Measurements from ENCODE around the gene TOR1A.

TOR1A gene

GRCh38 chr9:129867136-129868022 is 43.4 kb upstream of the TOR1A start:
- TF ChIP-seq, protein P1, sequence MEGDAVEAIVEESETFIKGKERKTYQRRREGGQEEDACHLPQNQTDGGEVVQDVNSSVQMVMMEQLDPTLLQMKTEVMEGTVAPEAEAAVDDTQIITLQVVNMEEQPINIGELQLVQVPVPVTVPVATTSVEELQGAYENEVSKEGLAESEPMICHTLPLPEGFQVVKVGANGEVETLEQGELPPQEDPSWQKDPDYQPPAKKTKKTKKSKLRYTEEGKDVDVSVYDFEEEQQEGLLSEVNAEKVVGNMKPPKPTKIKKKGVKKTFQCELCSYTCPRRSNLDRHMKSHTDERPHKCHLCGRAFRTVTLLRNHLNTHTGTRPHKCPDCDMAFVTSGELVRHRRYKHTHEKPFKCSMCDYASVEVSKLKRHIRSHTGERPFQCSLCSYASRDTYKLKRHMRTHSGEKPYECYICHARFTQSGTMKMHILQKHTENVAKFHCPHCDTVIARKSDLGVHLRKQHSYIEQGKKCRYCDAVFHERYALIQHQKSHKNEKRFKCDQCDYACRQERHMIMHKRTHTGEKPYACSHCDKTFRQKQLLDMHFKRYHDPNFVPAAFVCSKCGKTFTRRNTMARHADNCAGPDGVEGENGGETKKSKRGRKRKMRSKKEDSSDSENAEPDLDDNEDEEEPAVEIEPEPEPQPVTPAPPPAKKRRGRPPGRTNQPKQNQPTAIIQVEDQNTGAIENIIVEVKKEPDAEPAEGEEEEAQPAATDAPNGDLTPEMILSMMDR (IDR thresholded peaks at IDR 0.05; ENCODE audit: borderline replicate concordance, control extremely low read depth, extremely low read depth, insufficient read depth, missing control alignments): no peak
- in situ Hi-C loops (cut with MboI; ENCODE audit: low sequenced_read_pairs, unreplicated experiment): no loop called here
- no peak for DNase-seq (ENCODE audit: low spot score)

DNA sequence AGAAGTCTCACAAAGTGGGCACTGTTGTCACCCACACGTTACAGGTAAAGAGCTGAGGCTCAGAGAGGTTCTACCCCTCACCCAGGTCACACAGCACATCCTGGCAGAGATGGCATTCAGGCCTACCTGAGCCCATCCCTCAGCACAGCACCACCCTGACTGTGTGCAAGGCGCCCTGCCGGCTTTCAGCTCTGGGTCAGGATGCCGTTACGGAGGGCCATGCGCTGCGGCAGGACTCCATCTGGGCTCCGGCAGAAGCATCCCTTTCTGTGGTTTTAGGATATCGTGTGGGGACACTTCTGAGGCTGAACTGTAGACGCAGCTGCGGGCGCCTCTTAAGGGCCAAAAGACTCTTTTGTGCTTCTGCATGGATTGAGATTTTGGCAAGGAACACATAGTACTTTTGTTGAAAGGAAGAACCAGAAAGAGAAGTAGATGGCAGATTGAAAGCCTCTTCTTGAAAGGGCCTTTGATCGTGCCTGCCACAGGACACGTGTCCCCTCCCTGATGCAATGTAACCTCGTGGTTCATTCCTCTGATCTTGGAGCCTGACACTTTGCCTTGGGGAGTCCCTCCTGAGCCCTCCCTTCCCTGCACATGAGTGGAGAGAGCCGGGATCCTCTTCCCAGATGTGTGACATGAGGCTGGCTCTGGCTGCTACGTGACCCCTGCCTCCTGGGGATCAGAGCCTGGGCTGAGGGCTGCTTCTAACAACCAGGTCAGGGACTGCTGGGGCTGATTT is 42.6 kb upstream of the TOR1A start:
- TF ChIP-seq, protein P1 (IDR thresholded peaks at IDR 0.05; ENCODE audit: borderline replicate concordance, control extremely low read depth, extremely low read depth, insufficient read depth, missing control alignments): no peak
- no peak for DNase-seq (ENCODE audit: low spot score)
- in situ Hi-C loops (cut with MboI; ENCODE audit: low sequenced_read_pairs, unreplicated experiment): no loop called here

- TF ChIP-seq, protein P1 (IDR thresholded peaks at IDR 0.05; ENCODE audit: borderline replicate concordance, control extremely low read depth, extremely low read depth, insufficient read depth, missing control alignments): no peak
- DNase-seq (ENCODE audit: low spot score): no peak
- in situ Hi-C loops (cut with MboI; ENCODE audit: low sequenced_read_pairs, unreplicated experiment): no loop called here
Measured at GRCh38 chr9:129865668-129866320, 41.9 kb upstream of the TOR1A start.

- DNase-seq (ENCODE audit: low spot score): no peak
- TF ChIP-seq, protein P1 (IDR thresholded peaks at IDR 0.05; ENCODE audit: borderline replicate concordance, control extremely low read depth, extremely low read depth, insufficient read depth, missing control alignments): no peak
- in situ Hi-C loops (cut with MboI; ENCODE audit: low sequenced_read_pairs, unreplicated experiment): no loop called here
Measured at GRCh38 chr9:129864991-129865647, 41.2 kb upstream of the TOR1A start.

DNA sequence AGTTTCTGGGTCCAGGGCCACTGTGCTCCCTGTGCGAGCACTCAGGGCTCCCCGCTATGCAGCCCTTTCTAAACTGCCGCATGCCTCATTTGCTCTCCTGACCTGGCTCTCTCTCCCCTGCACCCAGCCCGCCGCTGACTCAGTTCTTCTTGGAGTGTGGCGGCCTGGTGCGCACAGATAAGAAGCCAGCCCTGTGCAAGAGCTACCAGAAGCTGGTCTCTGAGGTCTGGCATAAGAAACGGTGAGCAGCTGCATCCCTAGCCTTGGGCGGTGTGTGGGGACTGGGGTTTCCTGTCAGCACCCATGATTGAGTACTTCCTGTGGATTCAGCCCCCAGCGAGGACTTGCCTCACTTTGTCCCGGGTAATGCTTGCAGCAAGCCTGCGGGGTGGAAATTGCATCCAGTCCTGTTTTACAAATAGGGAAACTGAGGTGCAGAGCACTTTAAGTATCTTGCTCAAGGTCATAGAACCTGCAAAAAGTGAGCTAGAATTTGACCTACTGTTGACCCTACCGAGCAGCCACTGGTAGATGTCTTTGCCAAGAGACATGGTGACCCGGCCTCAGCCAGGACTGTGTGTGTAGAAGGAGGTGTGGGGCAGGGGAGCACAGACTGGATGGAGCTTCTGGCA is 39.2 kb upstream of the TOR1A start:
- TF ChIP-seq, protein P1 (IDR thresholded peaks at IDR 0.05; ENCODE audit: borderline replicate concordance, control extremely low read depth, extremely low read depth, insufficient read depth, missing control alignments): no peak
- in situ Hi-C loops (cut with MboI; ENCODE audit: low sequenced_read_pairs, unreplicated experiment): no loop called here
- DNase-seq (ENCODE audit: low spot score): no peak
